OCI-LY1 (cell line): Measurements from ENCODE around the gene PRXL2B.

Source experiments
- H2AFZ ChIP-seq: fragments of 200-600 bp; sonication (generic), shearing (Covaris generic); 2 replicates; pipeline ENCODE4 v1.6.0; 2014; ENCODE audit warnings: antibody characterized with exemption, mild to moderate bottlenecking, low read length
- H3F3A ChIP-seq: fragments of 200-600 bp; sonication (generic), shearing (Covaris generic); 2 replicates; pipeline ENCODE4 v1.6.0; 2014; ENCODE audit warnings: mild to moderate bottlenecking, antibody characterized with exemption, low read length, moderate library complexity; ENCODE audit not compliant: insufficient read depth
- H3K27ac ChIP-seq: fragments of 200-600 bp; sonication (generic); 2 replicates; pipeline ENCODE4 v1.5.1; 2014; ENCODE audit warnings: low read length, mixed run types, mild to moderate bottlenecking, low read depth; ENCODE audit not compliant: poor library complexity, severe bottlenecking
- H3K27me3 ChIP-seq: fragments of 200-600 bp; sonication (generic); 2 replicates; pipeline ENCODE4 v1.6.0; 2014; ENCODE audit warnings: antibody characterized with exemption, mild to moderate bottlenecking, low read length, moderate library complexity; ENCODE audit not compliant: insufficient read depth
- H3K36me3 ChIP-seq: fragments of 200-600 bp; sonication (generic); 2 replicates; pipeline ENCODE4 v1.6.1; 2014; ENCODE audit warnings: mild to moderate bottlenecking, antibody characterized with exemption, low read length, moderate library complexity, mixed read lengths; ENCODE audit not compliant: insufficient read depth
- H3K4me1 ChIP-seq: fragments of 200-600 bp; sonication (generic); 2 replicates; pipeline ENCODE4 v1.5.1; 2014; ENCODE audit warnings: mild to moderate bottlenecking, low read length, moderate library complexity; ENCODE audit not compliant: insufficient read depth, severe bottlenecking
- H3K4me2 ChIP-seq: fragments of 200-600 bp; sonication (generic), shearing (Covaris generic); 2 replicates; pipeline ENCODE4 v1.6.1; 2014; ENCODE audit warnings: low read length
- H3K4me3 ChIP-seq: fragments of 200-600 bp; sonication (generic); 2 replicates; pipeline ENCODE4 v1.5.1; 2014; ENCODE audit warnings: low read length, low read depth, mild to moderate bottlenecking, mixed read lengths; ENCODE audit not compliant: poor library complexity, severe bottlenecking
- H3K79me2 ChIP-seq: fragments of 200-600 bp; shearing (Covaris generic); 2 replicates; pipeline ENCODE4 v1.6.1; 2016; ENCODE audit warnings: mixed run types, low read length, mixed read lengths; ENCODE audit not compliant: insufficient read depth
- H3K9ac ChIP-seq: fragments of 200-600 bp; sonication (generic), shearing (Covaris generic); 2 replicates; pipeline ENCODE4 v1.6.1; 2014; ENCODE audit warnings: mild to moderate bottlenecking, low read length, mixed read lengths
- H3K9me2 ChIP-seq: fragments of 200-600 bp; sonication (generic), shearing (Covaris generic); 2 replicates; pipeline ENCODE4 v1.6.1; 2014; ENCODE audit warnings: low read depth, mild to moderate bottlenecking, low read length, mixed read lengths
- H3K9me3 ChIP-seq: fragments of 200-600 bp; shearing (Covaris generic); 2 replicates; pipeline ENCODE4 v1.6.1; 2014; ENCODE audit warnings: low read length, mixed read lengths
- H4K20me1 ChIP-seq: fragments of 200-600 bp; sonication (generic), shearing (Covaris generic); 2 replicates; pipeline ENCODE4 v1.6.0; 2016; ENCODE audit warnings: mild to moderate bottlenecking, low read length; ENCODE audit not compliant: insufficient read depth
- EZH2 ChIP-seq: fragments of 200-600 bp; sonication (generic), shearing (Covaris generic); IDR thresholded peaks from 2 replicates; pipeline ENCODE4 v1.8.0; 2017; ENCODE audit warnings: borderline replicate concordance, mixed run types, mild to moderate bottlenecking, antibody characterized with exemption, low read length, moderate library complexity, mixed read lengths
- TF ChIP-seq, protein P1 (sequence below): fragments of 200-600 bp; sonication (generic), shearing (Covaris generic); IDR thresholded peaks from 2 replicates; pipeline ENCODE4 v1.5.1; 2017; ENCODE audit warnings: mild to moderate bottlenecking, antibody characterized with exemption, low read length, moderate library complexity, mixed read lengths

PRXL2B gene

DNA sequence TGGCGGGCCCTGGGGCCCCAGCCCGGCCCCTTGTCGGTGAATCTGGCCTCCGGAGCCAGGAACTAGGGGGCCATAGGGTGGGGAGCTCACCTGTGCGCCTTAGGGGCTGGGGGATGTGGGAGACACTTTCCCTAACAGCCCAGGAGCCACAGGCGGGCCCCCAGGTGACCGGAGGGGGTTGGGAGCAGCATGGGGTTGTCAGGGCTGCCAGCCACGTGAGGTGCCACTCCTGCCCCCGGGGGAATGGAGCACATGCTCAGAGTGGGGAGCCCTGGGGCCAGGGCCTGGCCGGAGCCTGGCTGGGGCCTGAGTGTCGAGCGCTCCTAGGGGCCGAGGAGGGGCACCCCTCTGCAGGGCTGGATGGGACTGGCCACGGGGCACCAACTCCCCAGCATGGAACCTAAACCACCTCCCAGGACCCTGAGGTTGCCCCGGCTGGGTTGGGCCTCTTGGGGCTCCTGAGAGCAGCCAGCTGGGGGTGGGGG is 19.9 kb downstream of the PRXL2B start:
- H3K27ac ChIP-seq, result no peak overlapping the region
- no peaks in the 10 kb centered on the region for H4K20me1 ChIP-seq
- no peaks in the 10 kb centered on the region for H3K36me3 ChIP-seq
- no peaks in the 10 kb centered on the region for H3F3A ChIP-seq
- H2AFZ ChIP-seq, result no peak overlapping the region
- no peak overlapping the region for H3K4me2 ChIP-seq
- H3K9me2 ChIP-seq, result no peaks in the 10 kb centered on the region
- no peaks in the 10 kb centered on the region for H3K4me1 ChIP-seq
- peaks cover 9% of the 10 kb centered on the region; the same call in 1 of the 2 replicates for H3K27me3 ChIP-seq
- no peaks in the 10 kb centered on the region for H3K9me3 ChIP-seq
- no peak overlapping the region for H3K9ac ChIP-seq
- no peaks in the 10 kb centered on the region for H3K79me2 ChIP-seq
- no peak overlapping the region for H3K4me3 ChIP-seq
- TF ChIP-seq EZH2, result no peak
- TF ChIP-seq, protein P1, sequence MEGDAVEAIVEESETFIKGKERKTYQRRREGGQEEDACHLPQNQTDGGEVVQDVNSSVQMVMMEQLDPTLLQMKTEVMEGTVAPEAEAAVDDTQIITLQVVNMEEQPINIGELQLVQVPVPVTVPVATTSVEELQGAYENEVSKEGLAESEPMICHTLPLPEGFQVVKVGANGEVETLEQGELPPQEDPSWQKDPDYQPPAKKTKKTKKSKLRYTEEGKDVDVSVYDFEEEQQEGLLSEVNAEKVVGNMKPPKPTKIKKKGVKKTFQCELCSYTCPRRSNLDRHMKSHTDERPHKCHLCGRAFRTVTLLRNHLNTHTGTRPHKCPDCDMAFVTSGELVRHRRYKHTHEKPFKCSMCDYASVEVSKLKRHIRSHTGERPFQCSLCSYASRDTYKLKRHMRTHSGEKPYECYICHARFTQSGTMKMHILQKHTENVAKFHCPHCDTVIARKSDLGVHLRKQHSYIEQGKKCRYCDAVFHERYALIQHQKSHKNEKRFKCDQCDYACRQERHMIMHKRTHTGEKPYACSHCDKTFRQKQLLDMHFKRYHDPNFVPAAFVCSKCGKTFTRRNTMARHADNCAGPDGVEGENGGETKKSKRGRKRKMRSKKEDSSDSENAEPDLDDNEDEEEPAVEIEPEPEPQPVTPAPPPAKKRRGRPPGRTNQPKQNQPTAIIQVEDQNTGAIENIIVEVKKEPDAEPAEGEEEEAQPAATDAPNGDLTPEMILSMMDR, result no peak

DNA sequence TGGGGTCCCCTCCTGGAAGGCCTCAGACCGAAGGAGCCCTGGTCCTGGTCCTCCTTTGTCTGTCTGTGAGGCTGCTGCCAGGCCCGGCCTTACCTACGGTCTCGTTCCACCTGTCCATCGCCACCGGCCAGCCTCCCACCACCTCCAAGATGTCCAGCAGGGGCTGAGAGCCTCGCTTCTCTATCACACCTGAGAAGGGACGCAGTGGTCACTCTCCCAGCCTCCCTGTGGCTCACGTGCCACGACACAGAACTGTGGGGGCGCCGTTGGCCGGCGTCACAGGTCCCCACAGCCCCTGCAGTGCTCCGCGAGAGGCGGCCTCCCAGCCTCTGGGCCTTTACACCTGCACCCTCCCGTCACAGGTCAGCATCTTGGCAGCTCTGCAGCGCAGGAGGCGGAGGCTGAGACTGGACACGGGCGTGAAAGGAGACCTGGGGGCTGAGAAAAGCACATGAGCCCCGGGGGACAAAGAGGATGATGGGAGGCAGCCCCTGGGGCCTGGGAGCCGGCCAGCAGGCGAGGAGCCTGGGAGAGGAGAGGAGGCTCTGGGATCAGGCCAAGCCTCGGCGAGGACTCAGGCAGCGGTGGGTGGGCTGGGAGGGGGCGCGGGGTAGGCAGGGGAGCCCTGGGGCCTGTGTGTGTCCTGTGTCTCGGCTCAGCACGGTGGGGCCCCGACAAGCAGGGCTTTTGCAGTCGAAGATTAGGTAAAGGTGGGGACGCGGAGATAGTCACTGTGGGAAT is 20.5 kb downstream of the PRXL2B start:
- Histone ChIP-seq H4K20me1 (no peaks in the 10 kb centered on the region), H3K27ac (no peak overlapping the region), H3K9me3 (no peaks in the 10 kb centered on the region), H3K9ac (no peak overlapping the region), H3K27me3 (peaks cover 9% of the 10 kb centered on the region; the same call in 1 of the 2 replicates), H3F3A (no peaks in the 10 kb centered on the region), H3K4me2 (no peak overlapping the region), H3K9me2 (no peaks in the 10 kb centered on the region), H3K79me2 (no peaks in the 10 kb centered on the region), H3K4me1 (no peaks in the 10 kb centered on the region), H2AFZ (no peak overlapping the region), H3K4me3 (no peak overlapping the region), H3K36me3 (no peaks in the 10 kb centered on the region)
- TF ChIP-seq, protein P1, result no peak
- TF ChIP-seq EZH2, result no peak

DNA sequence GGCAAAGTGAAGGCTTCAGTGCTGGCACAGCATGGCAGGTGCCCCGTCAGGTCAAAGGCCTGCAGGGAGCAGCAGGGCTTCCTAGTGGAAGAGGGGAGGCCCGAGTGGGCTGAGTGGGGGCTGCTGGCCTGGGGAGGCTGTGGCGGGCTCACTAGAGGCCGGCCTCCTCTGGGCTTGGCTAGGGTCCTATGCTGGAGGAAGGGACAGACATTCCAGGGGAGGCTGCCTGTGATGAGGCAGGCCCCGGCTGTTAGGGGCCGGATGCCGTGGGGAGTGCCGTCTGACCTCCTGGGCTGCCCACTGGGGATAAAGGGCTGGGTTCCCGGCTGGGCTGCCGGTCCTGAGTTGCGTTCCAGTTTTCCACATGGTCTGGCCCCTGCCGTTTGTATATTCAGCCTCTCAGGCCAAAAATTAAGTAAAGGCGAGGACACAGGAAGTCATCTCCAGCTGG is 21.1 kb downstream of the PRXL2B start:
- no peaks in the 10 kb centered on the region for H4K20me1 ChIP-seq
- H3K4me2 ChIP-seq, result no peak overlapping the region
- peaks cover 9% of the 10 kb centered on the region; the same call in 1 of the 2 replicates for H3K27me3 ChIP-seq
- no peaks in the 10 kb centered on the region for H3F3A ChIP-seq
- H3K27ac ChIP-seq, result no peak overlapping the region
- TF ChIP-seq EZH2, result no peak
- TF ChIP-seq, protein P1, result no peak
- no peak overlapping the region for H3K4me3 ChIP-seq
- H3K4me1 ChIP-seq, result no peaks in the 10 kb centered on the region
- no peaks in the 10 kb centered on the region for H3K36me3 ChIP-seq
- no peak overlapping the region for H3K9ac ChIP-seq
- no peaks in the 10 kb centered on the region for H3K9me3 ChIP-seq
- no peak overlapping the region for H2AFZ ChIP-seq
- no peaks in the 10 kb centered on the region for H3K79me2 ChIP-seq
- H3K9me2 ChIP-seq, result no peaks in the 10 kb centered on the region
